Measurements from ENCODE around the gene FRAS1. TPM values are rescaled to one million over a fixed set of nuclear protein-coding genes. Genes with fewer than 3 reads are reported as not detected.

The FRAS1 gene
- total RNA-seq, 5 donors from 2014 or later (not counting 1 experiment from before 2014, with no cell fraction given) = 0.23 to 0.39 (median 0.32) TPM; not detected in 2

- ChIA-PET CTCF (no interaction called here), POLR2A (no interaction called here)
- Mint-ChIP-seq H3K4me3 (no peak overlapping the region), H3K9me3 (no peaks in the 10 kb centered on the region), H3K27me3 (peaks cover 37 to 60% of the 10 kb centered on the region in 2 donors), H3K36me3 (no peaks in the 10 kb centered on the region), H3K4me1 (no peaks in the 10 kb centered on the region), H3K27ac (no peak overlapping the region)
- no CpG with 5 or more reads among the region's 4 CpGs for WGBS (ENCODE audit: insufficient coverage)
- Histone ChIP-seq H3K27me3 (replicated peaks in 1 of 2; ENCODE audit: control insufficient read depth in 2 of 2, extremely low read depth in 1 of 2, insufficient read depth in 2 of 2, low read length in 1 of 2) (peaks cover 0 to 7% of the 10 kb centered on the region in 2 experiments), H3K4me1 (ENCODE audit: control insufficient read depth in 1 of 2, extremely low read depth in 1 of 2, insufficient read depth in 2 of 2, low read length in 2 of 2) (no peaks in the 10 kb centered on the region), H3K27ac (ENCODE audit: low read length) (no peak overlapping the region), H3K36me3 (ENCODE audit: control insufficient read depth in 2 of 2, extremely low read depth in 1 of 2, insufficient read depth in 1 of 2, low read length in 1 of 2) (no peaks in the 10 kb centered on the region), H3K9me3 (no peaks in the 10 kb centered on the region), H3K4me3 (ENCODE audit: control insufficient read depth in 1 of 2, extremely low read depth in 1 of 2, low read length in 1 of 2) (no peak overlapping the region)
- ATAC-seq (replicated peaks in 1 of 4) (no peak), DNase-seq (no peak)
Observed at GRCh38 chr4:78065508-78066192, 8.5 kb downstream of the FRAS1 start.

GRCh38 chr4:78068481-78068880, 11.4 kb downstream of the FRAS1 start:
- CTCF ChIA-PET = no interaction called here
- H3K36me3 Mint-ChIP-seq = no peaks in the 10 kb centered on the region
- no peaks in the 10 kb centered on the region for H3K9me3 ChIP-seq
- no peak overlapping the region for H3K4me3 ChIP-seq (ENCODE audit: control insufficient read depth in 1 of 2, extremely low read depth in 1 of 2, low read length in 1 of 2)
- H3K27me3 Mint-ChIP-seq = peaks cover 32 to 55% of the 10 kb centered on the region in 2 donors
- H3K27ac ChIP-seq (ENCODE audit: low read length) = no peak overlapping the region
- no peak for DNase-seq
- no peak overlapping the region for H3K27ac Mint-ChIP-seq
- H3K4me1 ChIP-seq (ENCODE audit: control insufficient read depth in 1 of 2, extremely low read depth in 1 of 2, insufficient read depth in 2 of 2, low read length in 2 of 2) = no peaks in the 10 kb centered on the region
- H3K4me3 Mint-ChIP-seq = no peak overlapping the region
- no peaks in the 10 kb centered on the region for H3K9me3 Mint-ChIP-seq
- POLR2A ChIA-PET = no interaction called here
- H3K4me1 Mint-ChIP-seq = no peaks in the 10 kb centered on the region
- no peak for ATAC-seq (replicated peaks in 1 of 4)
- H3K27me3 ChIP-seq (replicated peaks in 1 of 2; ENCODE audit: control insufficient read depth in 2 of 2, extremely low read depth in 1 of 2, insufficient read depth in 2 of 2, low read length in 1 of 2) = peaks cover 0 to 4% of the 10 kb centered on the region in 2 experiments
- no CpG with 5 or more reads among the region's 1 CpG for WGBS (ENCODE audit: insufficient coverage)
- no peaks in the 10 kb centered on the region for H3K36me3 ChIP-seq (ENCODE audit: control insufficient read depth in 2 of 2, extremely low read depth in 1 of 2, insufficient read depth in 1 of 2, low read length in 1 of 2)

DNA sequence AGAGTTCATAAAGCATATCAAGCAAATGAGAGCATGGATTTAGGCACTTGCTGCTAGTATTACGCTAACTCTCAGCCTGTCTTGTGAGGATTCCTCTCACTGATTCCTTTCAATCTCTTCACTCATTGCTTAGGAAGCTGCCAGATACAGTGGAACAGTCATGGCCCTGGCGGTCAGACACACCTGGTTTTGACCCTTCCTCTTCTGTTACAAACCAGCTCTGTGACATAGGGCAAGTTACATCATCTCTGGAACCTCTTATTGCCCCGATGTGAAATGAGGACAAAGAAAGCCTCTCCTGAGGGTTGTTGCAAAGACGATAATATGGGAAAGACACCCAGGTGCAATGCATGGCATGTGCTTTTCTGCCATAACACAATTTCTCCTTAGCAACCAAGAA, 12.2 kb downstream of the FRAS1 start:
- Histone ChIP-seq H3K4me3 (ENCODE audit: control insufficient read depth in 1 of 2, extremely low read depth in 1 of 2, low read length in 1 of 2) (no peak overlapping the region), H3K9me3 (no peaks in the 10 kb centered on the region), H3K27ac (ENCODE audit: low read length) (no peak overlapping the region), H3K4me1 (ENCODE audit: control insufficient read depth in 1 of 2, extremely low read depth in 1 of 2, insufficient read depth in 2 of 2, low read length in 2 of 2) (no peaks in the 10 kb centered on the region), H3K36me3 (ENCODE audit: control insufficient read depth in 2 of 2, extremely low read depth in 1 of 2, insufficient read depth in 1 of 2, low read length in 1 of 2) (no peaks in the 10 kb centered on the region), H3K27me3 (replicated peaks in 1 of 2; ENCODE audit: control insufficient read depth in 2 of 2, extremely low read depth in 1 of 2, insufficient read depth in 2 of 2, low read length in 1 of 2) (peaks cover 0 to 4% of the 10 kb centered on the region in 2 experiments)
- POLR2A ChIA-PET = no interaction called here
- ATAC-seq (replicated peaks in 1 of 4) (no peak), DNase-seq (no peak)
- CTCF ChIA-PET = no interaction called here
- no peaks in the 10 kb centered on the region for H3K9me3 Mint-ChIP-seq
- H3K4me3 Mint-ChIP-seq = no peak overlapping the region
- H3K36me3 Mint-ChIP-seq = no peaks in the 10 kb centered on the region
- peaks cover 33 to 58% of the 10 kb centered on the region in 2 donors for H3K27me3 Mint-ChIP-seq
- no peak overlapping the region for H3K27ac Mint-ChIP-seq
- no peaks in the 10 kb centered on the region for H3K4me1 Mint-ChIP-seq
- WGBS (ENCODE audit: insufficient coverage) = 100% methylated on average over 1 of the region's 4 CpGs

DNA sequence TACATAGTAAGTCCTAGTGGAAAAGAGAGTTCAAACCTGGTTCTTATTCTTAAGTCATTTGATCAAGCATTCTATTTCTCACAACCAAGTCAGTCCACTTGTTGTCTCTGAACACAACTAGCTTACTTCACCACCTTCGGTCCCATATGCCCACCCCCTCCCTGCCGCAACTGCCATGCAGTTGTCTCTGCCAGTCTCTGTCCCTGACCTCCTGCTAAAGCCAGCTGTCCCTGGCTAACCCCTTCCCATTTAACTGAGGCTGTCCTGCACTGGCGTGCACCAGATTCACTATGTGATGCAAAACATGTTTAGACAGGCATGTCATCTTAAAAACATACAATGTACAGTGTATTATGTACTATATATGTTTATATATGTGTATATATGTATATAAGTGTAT, 12.7 kb downstream of the FRAS1 start:
- H3K4me3 ChIP-seq (ENCODE audit: control insufficient read depth in 1 of 2, extremely low read depth in 1 of 2, low read length in 1 of 2) = no peak overlapping the region
- H3K4me3 Mint-ChIP-seq = no peak overlapping the region
- ATAC-seq (replicated peaks in 1 of 4) (no peak), DNase-seq (no peak)
- no peak overlapping the region for H3K27ac ChIP-seq (ENCODE audit: low read length)
- no peaks in the 10 kb centered on the region for H3K9me3 ChIP-seq
- peaks cover 38 to 63% of the 10 kb centered on the region in 2 donors for H3K27me3 Mint-ChIP-seq
- peaks cover 0 to 4% of the 10 kb centered on the region in 2 experiments for H3K27me3 ChIP-seq (replicated peaks in 1 of 2; ENCODE audit: control insufficient read depth in 2 of 2, extremely low read depth in 1 of 2, insufficient read depth in 2 of 2, low read length in 1 of 2)
- no peaks in the 10 kb centered on the region for H3K9me3 Mint-ChIP-seq
- H3K4me1 Mint-ChIP-seq = no peaks in the 10 kb centered on the region
- no peaks in the 10 kb centered on the region for H3K36me3 ChIP-seq (ENCODE audit: control insufficient read depth in 2 of 2, extremely low read depth in 1 of 2, insufficient read depth in 1 of 2, low read length in 1 of 2)
- ChIA-PET CTCF (interaction anchor here in 1 of 2 donors (0.7 kb wide), 1 partner anchor 169 kb away, joined by 5 read pairs; no protein-coding TSS in a partner anchor), POLR2A (no interaction called here)
- 79% methylated on average over 2 of the region's 3 CpGs for WGBS (ENCODE audit: insufficient coverage)
- no peaks in the 10 kb centered on the region for H3K4me1 ChIP-seq (ENCODE audit: control insufficient read depth in 1 of 2, extremely low read depth in 1 of 2, insufficient read depth in 2 of 2, low read length in 2 of 2)
- no peaks in the 10 kb centered on the region for H3K36me3 Mint-ChIP-seq
- H3K27ac Mint-ChIP-seq = no peak overlapping the region

GRCh38 chr4:78070731-78071282, 13.7 kb downstream of the FRAS1 start:
- Mint-ChIP-seq H3K27ac (no peak overlapping the region), H3K4me3 (no peak overlapping the region), H3K36me3 (no peaks in the 10 kb centered on the region), H3K9me3 (no peaks in the 10 kb centered on the region), H3K27me3 (peaks cover 39 to 63% of the 10 kb centered on the region in 2 donors), H3K4me1 (no peaks in the 10 kb centered on the region)
- Histone ChIP-seq H3K36me3 (ENCODE audit: control insufficient read depth in 2 of 2, extremely low read depth in 1 of 2, insufficient read depth in 1 of 2, low read length in 1 of 2) (no peaks in the 10 kb centered on the region), H3K27ac (ENCODE audit: low read length) (no peak overlapping the region), H3K4me1 (ENCODE audit: control insufficient read depth in 1 of 2, extremely low read depth in 1 of 2, insufficient read depth in 2 of 2, low read length in 2 of 2) (no peaks in the 10 kb centered on the region), H3K27me3 (replicated peaks in 1 of 2; ENCODE audit: control insufficient read depth in 2 of 2, extremely low read depth in 1 of 2, insufficient read depth in 2 of 2, low read length in 1 of 2) (peaks cover 0 to 4% of the 10 kb centered on the region in 2 experiments), H3K4me3 (ENCODE audit: control insufficient read depth in 1 of 2, extremely low read depth in 1 of 2, low read length in 1 of 2) (no peak overlapping the region), H3K9me3 (no peaks in the 10 kb centered on the region)
- POLR2A ChIA-PET = no interaction called here
- ATAC-seq (replicated peaks in 1 of 4) = no peak
- CTCF ChIA-PET = no interaction called here
- no peak for DNase-seq
- 20% methylated on average over 2 of the region's 2 CpGs for WGBS (ENCODE audit: insufficient coverage)

- ChIA-PET CTCF (no interaction called here), POLR2A (interaction anchor here in 1 of 2 donors (0.6 kb wide), 1 partner anchor 1168 kb away, joined by 3 read pairs; no protein-coding TSS in a partner anchor)
- no peaks in the 10 kb centered on the region for H3K36me3 ChIP-seq (ENCODE audit: control insufficient read depth in 2 of 2, extremely low read depth in 1 of 2, insufficient read depth in 1 of 2, low read length in 1 of 2)
- Mint-ChIP-seq H3K4me1 (no peaks in the 10 kb centered on the region), H3K9me3 (no peaks in the 10 kb centered on the region), H3K4me3 (no peak overlapping the region), H3K27ac (no peak overlapping the region), H3K36me3 (no peaks in the 10 kb centered on the region), H3K27me3 (peaks cover 36 to 46% of the 10 kb centered on the region in 2 donors)
- DNase-seq = no peak
- H3K27me3 ChIP-seq (replicated peaks in 1 of 2; ENCODE audit: control insufficient read depth in 2 of 2, extremely low read depth in 1 of 2, insufficient read depth in 2 of 2, low read length in 1 of 2) = peaks cover 0 to 6% of the 10 kb centered on the region in 2 experiments
- H3K4me3 ChIP-seq (ENCODE audit: control insufficient read depth in 1 of 2, extremely low read depth in 1 of 2, low read length in 1 of 2) = no peak overlapping the region
- no CpG with 5 or more reads among the region's 3 CpGs for WGBS (ENCODE audit: insufficient coverage)
- no peak overlapping the region for H3K27ac ChIP-seq (ENCODE audit: low read length)
- H3K4me1 ChIP-seq (ENCODE audit: control insufficient read depth in 1 of 2, extremely low read depth in 1 of 2, insufficient read depth in 2 of 2, low read length in 2 of 2) = no peaks in the 10 kb centered on the region
- no peaks in the 10 kb centered on the region for H3K9me3 ChIP-seq
- ATAC-seq (replicated peaks in 1 of 4) = no peak
Observed at GRCh38 chr4:78074759-78075158, 17.6 kb downstream of the FRAS1 start.

Measured in T-cell (primary cell).